ENCODE results near the gene CDK5RAP2.

- TF ChIP-seq SP3 (tag by site-specific recombination; IDR thresholded peaks at IDR 0.05) (no peak), ZNF544 (tag by site-specific recombination; IDR thresholded peaks at IDR 0.05) (no peak), ZBTB44 (tag by site-specific recombination; IDR thresholded peaks at IDR 0.05) (no peak), CTCF (tag by site-specific recombination; IDR thresholded peaks at IDR 0.05) (no peak), YY1 (tag by site-specific recombination; IDR thresholded peaks at IDR 0.05) (no peak), PRDM4 (tag by site-specific recombination; IDR thresholded peaks at IDR 0.05) (no peak), ZNF10 (tag by site-specific recombination; IDR thresholded peaks at IDR 0.05) (no peak), ZBTB7A (tag by site-specific recombination; IDR thresholded peaks at IDR 0.05; ENCODE audit: low read depth) (no peak), ZNF274 (IDR thresholded peaks at IDR 0.05; ENCODE audit: low read length) (no peak), ZNF274 (tag by site-specific recombination; IDR thresholded peaks at IDR 0.05; ENCODE audit: borderline replicate concordance) (no peak), ZNF585B (tag by site-specific recombination; IDR thresholded peaks at IDR 0.05) (no peak), ZNF280D (tag by site-specific recombination; IDR thresholded peaks at IDR 0.05) (no peak), ZNF580 (tag by site-specific recombination; IDR thresholded peaks at IDR 0.05) (no peak), ZNF768 (tag by site-specific recombination; IDR thresholded peaks at IDR 0.05) (no peak)
Observed at GRCh38 chr9:120513825-120514396, 66.1 kb downstream of the CDK5RAP2 start.
